Peyer's patch (tissue), 4 donors: ENCODE data around the gene ANKAR. TPM values are rescaled to one million over a fixed set of nuclear protein-coding genes. Genes with fewer than 3 reads are reported as not detected.
"Not testable (repeated sequence)": the region's sequence is repeated elsewhere in the genome, so short reads cannot be mapped to it uniquely, and the experiment has no call there.

ENCODE experiments used
- DNase-seq, 3 donors: peaks; one replicate each; pipeline ENCODE4 v3.0.0-alpha.2; 2017 to 2019
- H3K27ac ChIP-seq, 4 donors: fragments of 200-600 bp; sonication (generic); one replicate each; pipeline ENCODE4 v1.5.1; 2016 to 2019
- H3K27me3 ChIP-seq, 2 donors: fragments of 200-600 bp; sonication (generic); one replicate each; pipeline ENCODE4 v1.5.1; 2019
- H3K36me3 ChIP-seq, 3 donors: fragments of 200-600 bp; sonication (generic); one replicate each; pipeline ENCODE4 v1.5.1; 2016 to 2019
- H3K4me1 ChIP-seq, 4 donors: fragments of 200-600 bp; sonication (generic); one replicate each; pipeline ENCODE4 v1.5.1; 2016 to 2019
- H3K4me3 ChIP-seq, 4 donors: fragments of 200-600 bp; sonication (generic); 1 replicate in 3 of 4; 2 replicates in 1 of 4; pipeline ENCODE4 v1.5.1; 2016 to 2019; ENCODE audit warnings: mild to moderate bottlenecking in 1 of 4
- H3K9me3 ChIP-seq, 4 donors: fragments of 200-600 bp; sonication (generic); one replicate each; pipeline ENCODE4 v1.5.1; 2016 to 2019; ENCODE audit warnings: mild to moderate bottlenecking in 1 of 4
- POLR2A ChIP-seq, 2 donors: fragments of 450-650 bp; IDR thresholded peaks; one replicate each; pipeline ENCODE4 v1.5.1; 2017; ENCODE audit warnings: antibody characterized with exemption in 2 of 2, mild to moderate bottlenecking in 2 of 2, moderate library complexity in 2 of 2
- total RNA-seq, 4 donors: library from RNA; depleted of rRNA; stranded (reverse); fragments of >200 nt; gene quantifications; one replicate each; pipeline ENCODE4 v1.1.0, GENCODE V29; 2016
- TF ChIP-seq, protein P1 (sequence below), 6 experiments: fragments of 450-650 bp in 4 of 6; fragments of 200-600 bp in 2 of 6; sonication (generic) in 1 of 6; IDR thresholded peaks; one replicate each; pipeline ENCODE4 v1.5.1; 2017 to 2019; ENCODE audit warnings: antibody characterized with exemption in 6 of 6, mild to moderate bottlenecking in 3 of 6, moderate library complexity in 1 of 6

Gene ANKAR
- total RNA-seq, 4 donors from 2014 or later: 6.6 to 20.5 (median 15.9) TPM

DNA sequence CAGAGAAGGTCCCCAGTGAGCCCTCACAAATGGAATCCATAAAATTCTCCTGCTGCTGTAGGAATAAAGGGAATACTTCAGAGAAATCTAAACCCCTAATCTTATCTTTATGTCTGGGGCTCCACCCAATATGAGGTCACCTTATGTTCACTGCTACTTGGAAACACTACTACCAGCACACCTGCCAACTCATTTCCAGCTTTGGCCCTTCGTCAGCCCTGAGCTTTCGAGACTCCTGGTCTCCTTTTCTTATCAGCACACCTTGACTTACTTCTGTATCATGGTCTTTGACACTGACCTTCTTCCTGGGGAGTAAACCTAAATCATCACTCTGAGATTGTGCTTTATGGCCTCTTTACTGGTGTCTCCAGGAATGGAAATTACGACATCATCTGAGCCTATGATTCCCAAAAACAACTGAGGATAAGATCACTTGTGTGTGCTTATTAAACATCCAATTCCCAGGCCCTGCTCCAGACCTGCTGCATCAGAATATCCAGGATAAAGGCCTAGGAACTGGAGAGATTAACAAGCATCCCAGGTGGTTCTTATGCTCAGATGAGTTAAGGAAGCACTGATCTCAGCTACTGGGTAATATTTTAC lies 35.4 kb upstream of the ANKAR start:
- no peaks in the 10 kb centered on the region for H3K27me3 ChIP-seq
- H3K9me3 ChIP-seq: no peaks in the 10 kb centered on the region
- H3K36me3 ChIP-seq: no peaks in the 10 kb centered on the region
- DNase-seq: peak in 1 of 3 donors; percentile 65
- H3K4me3 ChIP-seq: no peak overlapping the region
- peak overlapping the region in 2 of 4 donors; percentile 7 to 38 for H3K27ac ChIP-seq
- no peak for TF ChIP-seq POLR2A (IDR thresholded peaks at IDR 0.05)
- TF ChIP-seq, protein P1, sequence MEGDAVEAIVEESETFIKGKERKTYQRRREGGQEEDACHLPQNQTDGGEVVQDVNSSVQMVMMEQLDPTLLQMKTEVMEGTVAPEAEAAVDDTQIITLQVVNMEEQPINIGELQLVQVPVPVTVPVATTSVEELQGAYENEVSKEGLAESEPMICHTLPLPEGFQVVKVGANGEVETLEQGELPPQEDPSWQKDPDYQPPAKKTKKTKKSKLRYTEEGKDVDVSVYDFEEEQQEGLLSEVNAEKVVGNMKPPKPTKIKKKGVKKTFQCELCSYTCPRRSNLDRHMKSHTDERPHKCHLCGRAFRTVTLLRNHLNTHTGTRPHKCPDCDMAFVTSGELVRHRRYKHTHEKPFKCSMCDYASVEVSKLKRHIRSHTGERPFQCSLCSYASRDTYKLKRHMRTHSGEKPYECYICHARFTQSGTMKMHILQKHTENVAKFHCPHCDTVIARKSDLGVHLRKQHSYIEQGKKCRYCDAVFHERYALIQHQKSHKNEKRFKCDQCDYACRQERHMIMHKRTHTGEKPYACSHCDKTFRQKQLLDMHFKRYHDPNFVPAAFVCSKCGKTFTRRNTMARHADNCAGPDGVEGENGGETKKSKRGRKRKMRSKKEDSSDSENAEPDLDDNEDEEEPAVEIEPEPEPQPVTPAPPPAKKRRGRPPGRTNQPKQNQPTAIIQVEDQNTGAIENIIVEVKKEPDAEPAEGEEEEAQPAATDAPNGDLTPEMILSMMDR (IDR thresholded peaks at IDR 0.05): no peak
- H3K4me1 ChIP-seq: peaks cover 0 to 6% (median 0%) of the 10 kb centered on the region in 4 donors

DNA sequence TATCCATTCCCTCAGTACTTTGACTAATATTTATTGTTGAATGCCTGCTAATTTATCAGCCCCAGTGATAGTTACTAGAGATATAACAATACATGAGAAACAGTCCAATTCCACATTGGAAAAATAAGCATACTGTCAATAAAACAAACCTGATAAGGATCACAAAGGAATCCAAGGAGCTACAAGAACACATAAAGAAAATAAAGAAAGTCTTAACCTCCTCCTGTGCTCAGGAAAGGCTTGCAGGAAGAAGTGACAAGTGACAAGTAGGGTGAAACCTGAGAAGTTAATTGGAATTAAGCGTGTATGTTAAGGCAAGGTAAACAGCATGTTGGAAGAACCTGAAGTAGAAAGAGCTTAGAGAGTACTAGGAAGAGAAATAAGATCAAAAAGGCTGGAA lies 33.5 kb upstream of the ANKAR start:
- DNase-seq: no peak
- Histone ChIP-seq H3K4me3 (no peak overlapping the region), H3K27me3 (no peaks in the 10 kb centered on the region), H3K4me1 (peaks cover 0 to 6% (median 0%) of the 10 kb centered on the region in 4 donors), H3K9me3 (no peaks in the 10 kb centered on the region), H3K27ac (no peak overlapping the region), H3K36me3 (no peaks in the 10 kb centered on the region)
- TF ChIP-seq POLR2A (IDR thresholded peaks at IDR 0.05): no peak

DNA sequence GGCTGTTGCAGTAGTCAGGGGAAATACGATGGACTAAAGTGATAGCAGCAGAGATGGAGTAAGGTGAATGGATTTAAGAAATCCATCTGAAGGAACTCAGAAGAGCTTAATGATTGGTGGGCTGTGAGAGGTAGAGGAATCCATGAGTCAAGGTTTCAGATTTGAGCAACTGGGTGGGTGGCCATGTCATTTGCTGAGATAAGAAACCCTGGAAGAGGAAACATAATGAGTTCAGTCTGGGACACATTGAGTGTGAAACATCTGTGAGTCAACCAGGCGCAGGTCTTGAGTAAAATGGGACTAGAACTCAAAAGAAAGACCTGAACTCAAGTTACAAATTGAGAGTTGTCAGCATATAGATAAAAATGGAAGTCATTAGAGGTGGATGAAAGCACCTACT lies 32.9 kb upstream of the ANKAR start:
- Histone ChIP-seq H3K36me3 (no peaks in the 10 kb centered on the region), H3K27me3 (no peaks in the 10 kb centered on the region), H3K27ac (no peak overlapping the region), H3K9me3 (no peaks in the 10 kb centered on the region), H3K4me1 (peaks cover 0 to 6% (median 0%) of the 10 kb centered on the region in 4 donors), H3K4me3 (no peak overlapping the region)
- no peak for DNase-seq
- no peak for TF ChIP-seq POLR2A (IDR thresholded peaks at IDR 0.05)
- TF ChIP-seq, protein P1 (IDR thresholded peaks at IDR 0.05): no peak

DNA sequence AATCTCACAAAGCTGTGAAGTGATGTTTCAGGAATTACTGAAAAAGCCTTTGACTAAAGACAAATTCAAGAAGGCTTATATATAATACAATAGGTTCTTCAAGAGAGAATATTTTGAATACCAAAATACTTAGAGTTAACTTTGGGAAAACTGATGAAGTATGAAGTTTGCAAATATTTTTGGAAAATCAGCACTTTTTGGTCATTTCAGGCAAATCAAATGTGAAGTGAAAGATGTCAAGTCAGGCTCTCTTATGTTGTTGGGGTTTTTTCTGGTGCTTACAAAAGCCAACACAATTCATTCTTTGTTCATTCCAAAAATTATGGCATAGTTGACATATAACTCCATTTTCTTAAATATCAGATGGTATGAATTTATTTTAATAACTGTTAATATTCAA lies 27.9 kb upstream of the ANKAR start:
- no peak for DNase-seq
- Histone ChIP-seq H3K36me3 (no peaks in the 10 kb centered on the region), H3K4me3 (no peak overlapping the region), H3K27me3 (no peaks in the 10 kb centered on the region), H3K9me3 (no peaks in the 10 kb centered on the region), H3K4me1 (no peaks in the 10 kb centered on the region), H3K27ac (no peak overlapping the region)
- TF ChIP-seq, protein P1 (IDR thresholded peaks at IDR 0.05): no peak
- TF ChIP-seq POLR2A (IDR thresholded peaks at IDR 0.05): no peak

DNA sequence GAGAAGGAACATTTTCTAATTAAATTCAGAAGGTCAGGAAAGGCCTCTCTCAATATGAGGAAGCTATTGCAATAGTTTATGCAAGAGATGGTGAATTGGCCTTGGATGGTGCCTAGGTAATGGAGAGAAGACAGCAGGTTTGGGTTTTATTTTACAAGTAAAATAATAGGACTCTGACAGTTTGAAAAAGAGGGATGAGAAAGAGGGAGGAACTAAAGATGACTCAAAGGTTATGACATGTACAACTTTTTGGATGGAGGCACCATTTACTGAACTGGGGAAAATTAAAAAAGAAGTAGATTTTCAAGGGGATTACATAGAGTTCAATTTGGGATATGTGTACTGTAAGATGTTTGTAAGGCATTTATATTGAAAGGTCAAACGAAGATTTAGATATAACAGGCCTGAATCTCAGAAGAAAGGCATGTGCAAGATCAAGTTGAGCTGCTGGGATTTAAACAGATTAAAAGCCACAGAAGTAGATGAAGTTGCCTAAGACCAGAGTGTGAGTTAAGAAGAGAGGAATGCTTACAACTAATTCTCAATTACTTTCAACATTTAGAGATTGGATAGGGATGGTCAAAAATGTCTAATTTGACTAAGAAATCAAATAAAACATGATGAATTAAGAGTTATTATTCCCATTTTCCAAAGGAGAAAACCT lies 25.5 kb upstream of the ANKAR start:
- no peak overlapping the region for H3K27ac ChIP-seq
- TF ChIP-seq, protein P1 (IDR thresholded peaks at IDR 0.05): no peak
- no peak for TF ChIP-seq POLR2A (IDR thresholded peaks at IDR 0.05)

DNA sequence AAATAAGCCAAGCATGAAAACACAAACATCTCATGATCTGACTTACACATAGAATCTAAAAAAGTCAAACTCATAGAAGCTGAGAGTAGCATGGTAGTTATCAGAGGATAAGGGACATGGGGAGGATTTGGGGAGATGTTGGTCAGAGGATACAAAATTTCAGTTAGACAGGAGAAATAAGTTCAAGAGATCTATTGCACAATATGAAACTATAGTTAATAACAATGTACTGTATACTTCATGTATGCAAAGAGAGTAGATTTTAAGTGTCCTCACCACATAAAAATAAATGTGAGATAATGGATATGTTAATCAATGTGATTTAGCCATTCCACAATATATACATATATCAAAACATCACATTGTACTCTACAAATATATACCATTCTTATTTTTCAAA lies 23.2 kb upstream of the ANKAR start:
- no peak overlapping the region for H3K27ac ChIP-seq
- TF ChIP-seq POLR2A (IDR thresholded peaks at IDR 0.05): no peak
- TF ChIP-seq, protein P1 (IDR thresholded peaks at IDR 0.05): no peak
- no peak for DNase-seq

More for the DNA sequence above, 25.5 kb upstream of the ANKAR start:
- no peaks in the 10 kb centered on the region for H3K4me1 ChIP-seq
- no peaks in the 10 kb centered on the region for H3K36me3 ChIP-seq
- no peak for DNase-seq
- no peaks in the 10 kb centered on the region for H3K27me3 ChIP-seq
- no peaks in the 10 kb centered on the region for H3K9me3 ChIP-seq
- H3K4me3 ChIP-seq: no peak overlapping the region

DNA sequence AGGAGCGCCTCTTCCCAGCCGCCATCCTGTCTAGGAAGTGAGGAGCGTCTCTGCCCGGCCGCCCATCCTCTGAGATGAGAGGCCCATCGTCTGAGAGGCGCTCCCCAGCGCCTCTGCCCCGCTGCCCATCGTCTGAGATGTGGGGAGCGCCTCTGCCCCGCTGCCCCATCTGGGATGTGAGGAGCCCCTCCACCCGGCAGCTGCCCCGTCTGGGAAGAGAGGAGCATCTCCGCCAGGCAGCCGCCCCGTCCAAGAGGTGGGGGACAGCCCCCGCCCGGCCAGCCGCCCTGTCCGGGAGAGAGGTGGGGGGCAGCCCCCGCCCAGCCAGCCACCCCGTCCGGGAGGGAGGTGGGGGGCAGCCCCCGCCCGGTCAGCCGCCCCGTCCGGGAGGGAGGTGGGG lies 21.0 kb upstream of the ANKAR start:
- not testable (repeated sequence) for H3K4me1 ChIP-seq, H3K4me3 ChIP-seq, H3K36me3 ChIP-seq, H3K27ac ChIP-seq, DNase-seq, H3K9me3 ChIP-seq, H3K27me3 ChIP-seq

More for the DNA sequence above, 23.2 kb upstream of the ANKAR start:
- Histone ChIP-seq H3K27me3 (no peaks in the 10 kb centered on the region), H3K36me3 (no peaks in the 10 kb centered on the region), H3K4me3 (no peak overlapping the region), H3K9me3 (no peaks in the 10 kb centered on the region), H3K4me1 (no peaks in the 10 kb centered on the region)
